NOMO-1 (cell line): ENCODE measurements around the gene TXNRD2.

ENCODE experiments used
- DNase-seq, 2 experiments: peaks; one replicate each; lab custom pipeline; 2025; ENCODE audit not compliant: unreplicated experiment in 2 of 2; lab: John Stamatoyannopoulos, UW

TXNRD2 gene

GRCh38 chr22:19828035-19828401 is 113.6 kb downstream of the TXNRD2 start:
- no peak for DNase-seq

GRCh38 chr22:19827341-19828034 is 114.1 kb downstream of the TXNRD2 start:
- no peak for DNase-seq

GRCh38 chr22:19826619-19826950 is 115.0 kb downstream of the TXNRD2 start:
- DNase-seq, result no peak

GRCh38 chr22:19825904-19826618 is 115.6 kb downstream of the TXNRD2 start:
- no peak for DNase-seq
